Measurements from ENCODE around the gene ALOX12B. TPM values are rescaled to one million over a fixed set of nuclear protein-coding genes. Genes with fewer than 3 reads are reported as not detected.

ALOX12B gene
- total and polyA plus RNA-seq, 2 experiments from 2014 or later = 0.16 to 1.4 TPM

DNA sequence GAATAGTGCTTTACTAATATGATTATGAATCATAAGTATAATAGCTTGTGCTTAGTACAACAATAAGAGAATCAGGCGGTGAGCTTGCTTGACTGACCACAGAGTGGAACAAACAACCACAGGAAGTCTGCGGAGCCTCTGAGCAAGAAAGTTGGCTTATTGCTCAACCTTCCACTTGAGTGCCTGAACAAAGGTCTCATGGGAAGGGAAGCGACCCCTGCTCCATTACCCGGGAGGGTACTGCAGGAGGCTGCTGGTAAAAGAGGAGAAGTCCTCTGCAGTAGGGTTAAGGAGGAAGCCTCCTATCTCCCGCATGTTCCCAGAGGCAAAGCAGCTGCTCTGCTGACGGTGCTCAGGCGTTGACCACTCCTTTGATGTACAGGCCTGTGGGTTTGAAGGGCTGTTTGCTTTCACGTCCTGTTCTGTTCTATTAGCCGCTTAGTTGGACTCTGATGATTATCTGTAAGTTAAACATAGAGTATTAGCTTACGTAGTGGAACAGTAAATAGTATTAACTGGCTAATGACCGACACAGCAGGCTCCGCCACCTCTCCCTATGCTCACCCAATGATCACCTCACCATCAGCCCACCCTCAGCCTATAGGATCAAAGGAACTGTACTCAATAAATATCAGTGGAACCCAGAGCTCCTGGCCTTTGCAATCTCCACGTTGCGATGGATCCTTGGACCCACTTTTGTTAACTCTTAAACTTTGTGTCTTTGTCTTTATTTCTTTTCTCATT, 31.1 kb downstream of the ALOX12B start:
- DNase-seq (ENCODE audit: low spot score) = no peak
- Mint-ChIP-seq H3K4me3 (no peak overlapping the region), H3K4me1 (peaks cover 13% of the 10 kb centered on the region)

More for the DNA sequence above, 31.1 kb downstream of the ALOX12B start:
- no peak overlapping the region for H3K27ac ChIP-seq (ENCODE audit: low read depth)
- no peaks in the 10 kb centered on the region for H3K79me2 ChIP-seq (replicated peaks; ENCODE audit: insufficient read depth)
- H3K4me3 ChIP-seq = no peak overlapping the region
- no peak overlapping the region for H3K4me2 ChIP-seq
- no peaks in the 10 kb centered on the region for H3K9me2 ChIP-seq (ENCODE audit: insufficient read depth)
- no peaks in the 10 kb centered on the region for H3K36me3 Mint-ChIP-seq (ENCODE audit: low read depth)
- ATAC-seq = no peak
- no peaks in the 10 kb centered on the region for H3K36me3 ChIP-seq (ENCODE audit: insufficient read depth)
- H3K9me3 Mint-ChIP-seq = no peaks in the 10 kb centered on the region
- peaks cover 37% of the 10 kb centered on the region for H3K27me3 ChIP-seq (ENCODE audit: insufficient read depth)
- H3K27ac Mint-ChIP-seq = no peak overlapping the region
- peak overlapping the region; percentile 43; the same call in 1 of the 2 replicates for H2AFZ ChIP-seq
- H3F3A ChIP-seq (replicated peaks; ENCODE audit: low read depth) = no peaks in the 10 kb centered on the region
- H3K4me1 ChIP-seq (ENCODE audit: insufficient read depth) = peaks cover 13% of the 10 kb centered on the region
- H4K20me1 ChIP-seq (replicated peaks; ENCODE audit: insufficient read depth) = no peaks in the 10 kb centered on the region
- H3K27me3 Mint-ChIP-seq (ENCODE audit: insufficient read depth, low read depth, poor library complexity) = peaks cover 11% of the 10 kb centered on the region
- TF ChIP-seq STAT1 (IDR thresholded peaks at IDR 0.05; ENCODE audit: unreplicated experiment) (no peak), EZH2phosphoT487 (IDR thresholded peaks at IDR 0.05; ENCODE audit: unreplicated experiment) (no peak), CREB1 (CRISPR knock-in tag; IDR thresholded peaks at IDR 0.05; ENCODE audit: low read depth) (no peak), JUNB (IDR thresholded peaks at IDR 0.05; ENCODE audit: unreplicated experiment) (no peak), EZH2 (IDR thresholded peaks at IDR 0.05; ENCODE audit: low read depth, unreplicated experiment) (no peak), ZNF114 (CRISPR knock-in tag; IDR thresholded peaks at IDR 0.05) (no peak), ZNF331 (CRISPR knock-in tag; IDR thresholded peaks at IDR 0.05; ENCODE audit: low read depth) (no peak)
- TF ChIP-seq, protein P1, sequence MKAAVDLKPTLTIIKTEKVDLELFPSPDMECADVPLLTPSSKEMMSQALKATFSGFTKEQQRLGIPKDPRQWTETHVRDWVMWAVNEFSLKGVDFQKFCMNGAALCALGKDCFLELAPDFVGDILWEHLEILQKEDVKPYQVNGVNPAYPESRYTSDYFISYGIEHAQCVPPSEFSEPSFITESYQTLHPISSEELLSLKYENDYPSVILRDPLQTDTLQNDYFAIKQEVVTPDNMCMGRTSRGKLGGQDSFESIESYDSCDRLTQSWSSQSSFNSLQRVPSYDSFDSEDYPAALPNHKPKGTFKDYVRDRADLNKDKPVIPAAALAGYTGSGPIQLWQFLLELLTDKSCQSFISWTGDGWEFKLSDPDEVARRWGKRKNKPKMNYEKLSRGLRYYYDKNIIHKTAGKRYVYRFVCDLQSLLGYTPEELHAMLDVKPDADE (IDR thresholded peaks at IDR 0.05) = no peak
- TF ChIP-seq, protein P2, sequence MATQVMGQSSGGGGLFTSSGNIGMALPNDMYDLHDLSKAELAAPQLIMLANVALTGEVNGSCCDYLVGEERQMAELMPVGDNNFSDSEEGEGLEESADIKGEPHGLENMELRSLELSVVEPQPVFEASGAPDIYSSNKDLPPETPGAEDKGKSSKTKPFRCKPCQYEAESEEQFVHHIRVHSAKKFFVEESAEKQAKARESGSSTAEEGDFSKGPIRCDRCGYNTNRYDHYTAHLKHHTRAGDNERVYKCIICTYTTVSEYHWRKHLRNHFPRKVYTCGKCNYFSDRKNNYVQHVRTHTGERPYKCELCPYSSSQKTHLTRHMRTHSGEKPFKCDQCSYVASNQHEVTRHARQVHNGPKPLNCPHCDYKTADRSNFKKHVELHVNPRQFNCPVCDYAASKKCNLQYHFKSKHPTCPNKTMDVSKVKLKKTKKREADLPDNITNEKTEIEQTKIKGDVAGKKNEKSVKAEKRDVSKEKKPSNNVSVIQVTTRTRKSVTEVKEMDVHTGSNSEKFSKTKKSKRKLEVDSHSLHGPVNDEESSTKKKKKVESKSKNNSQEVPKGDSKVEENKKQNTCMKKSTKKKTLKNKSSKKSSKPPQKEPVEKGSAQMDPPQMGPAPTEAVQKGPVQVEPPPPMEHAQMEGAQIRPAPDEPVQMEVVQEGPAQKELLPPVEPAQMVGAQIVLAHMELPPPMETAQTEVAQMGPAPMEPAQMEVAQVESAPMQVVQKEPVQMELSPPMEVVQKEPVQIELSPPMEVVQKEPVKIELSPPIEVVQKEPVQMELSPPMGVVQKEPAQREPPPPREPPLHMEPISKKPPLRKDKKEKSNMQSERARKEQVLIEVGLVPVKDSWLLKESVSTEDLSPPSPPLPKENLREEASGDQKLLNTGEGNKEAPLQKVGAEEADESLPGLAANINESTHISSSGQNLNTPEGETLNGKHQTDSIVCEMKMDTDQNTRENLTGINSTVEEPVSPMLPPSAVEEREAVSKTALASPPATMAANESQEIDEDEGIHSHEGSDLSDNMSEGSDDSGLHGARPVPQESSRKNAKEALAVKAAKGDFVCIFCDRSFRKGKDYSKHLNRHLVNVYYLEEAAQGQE (IDR thresholded peaks at IDR 0.05; ENCODE audit: unreplicated experiment) = no peak
- TF ChIP-seq, protein P3, sequence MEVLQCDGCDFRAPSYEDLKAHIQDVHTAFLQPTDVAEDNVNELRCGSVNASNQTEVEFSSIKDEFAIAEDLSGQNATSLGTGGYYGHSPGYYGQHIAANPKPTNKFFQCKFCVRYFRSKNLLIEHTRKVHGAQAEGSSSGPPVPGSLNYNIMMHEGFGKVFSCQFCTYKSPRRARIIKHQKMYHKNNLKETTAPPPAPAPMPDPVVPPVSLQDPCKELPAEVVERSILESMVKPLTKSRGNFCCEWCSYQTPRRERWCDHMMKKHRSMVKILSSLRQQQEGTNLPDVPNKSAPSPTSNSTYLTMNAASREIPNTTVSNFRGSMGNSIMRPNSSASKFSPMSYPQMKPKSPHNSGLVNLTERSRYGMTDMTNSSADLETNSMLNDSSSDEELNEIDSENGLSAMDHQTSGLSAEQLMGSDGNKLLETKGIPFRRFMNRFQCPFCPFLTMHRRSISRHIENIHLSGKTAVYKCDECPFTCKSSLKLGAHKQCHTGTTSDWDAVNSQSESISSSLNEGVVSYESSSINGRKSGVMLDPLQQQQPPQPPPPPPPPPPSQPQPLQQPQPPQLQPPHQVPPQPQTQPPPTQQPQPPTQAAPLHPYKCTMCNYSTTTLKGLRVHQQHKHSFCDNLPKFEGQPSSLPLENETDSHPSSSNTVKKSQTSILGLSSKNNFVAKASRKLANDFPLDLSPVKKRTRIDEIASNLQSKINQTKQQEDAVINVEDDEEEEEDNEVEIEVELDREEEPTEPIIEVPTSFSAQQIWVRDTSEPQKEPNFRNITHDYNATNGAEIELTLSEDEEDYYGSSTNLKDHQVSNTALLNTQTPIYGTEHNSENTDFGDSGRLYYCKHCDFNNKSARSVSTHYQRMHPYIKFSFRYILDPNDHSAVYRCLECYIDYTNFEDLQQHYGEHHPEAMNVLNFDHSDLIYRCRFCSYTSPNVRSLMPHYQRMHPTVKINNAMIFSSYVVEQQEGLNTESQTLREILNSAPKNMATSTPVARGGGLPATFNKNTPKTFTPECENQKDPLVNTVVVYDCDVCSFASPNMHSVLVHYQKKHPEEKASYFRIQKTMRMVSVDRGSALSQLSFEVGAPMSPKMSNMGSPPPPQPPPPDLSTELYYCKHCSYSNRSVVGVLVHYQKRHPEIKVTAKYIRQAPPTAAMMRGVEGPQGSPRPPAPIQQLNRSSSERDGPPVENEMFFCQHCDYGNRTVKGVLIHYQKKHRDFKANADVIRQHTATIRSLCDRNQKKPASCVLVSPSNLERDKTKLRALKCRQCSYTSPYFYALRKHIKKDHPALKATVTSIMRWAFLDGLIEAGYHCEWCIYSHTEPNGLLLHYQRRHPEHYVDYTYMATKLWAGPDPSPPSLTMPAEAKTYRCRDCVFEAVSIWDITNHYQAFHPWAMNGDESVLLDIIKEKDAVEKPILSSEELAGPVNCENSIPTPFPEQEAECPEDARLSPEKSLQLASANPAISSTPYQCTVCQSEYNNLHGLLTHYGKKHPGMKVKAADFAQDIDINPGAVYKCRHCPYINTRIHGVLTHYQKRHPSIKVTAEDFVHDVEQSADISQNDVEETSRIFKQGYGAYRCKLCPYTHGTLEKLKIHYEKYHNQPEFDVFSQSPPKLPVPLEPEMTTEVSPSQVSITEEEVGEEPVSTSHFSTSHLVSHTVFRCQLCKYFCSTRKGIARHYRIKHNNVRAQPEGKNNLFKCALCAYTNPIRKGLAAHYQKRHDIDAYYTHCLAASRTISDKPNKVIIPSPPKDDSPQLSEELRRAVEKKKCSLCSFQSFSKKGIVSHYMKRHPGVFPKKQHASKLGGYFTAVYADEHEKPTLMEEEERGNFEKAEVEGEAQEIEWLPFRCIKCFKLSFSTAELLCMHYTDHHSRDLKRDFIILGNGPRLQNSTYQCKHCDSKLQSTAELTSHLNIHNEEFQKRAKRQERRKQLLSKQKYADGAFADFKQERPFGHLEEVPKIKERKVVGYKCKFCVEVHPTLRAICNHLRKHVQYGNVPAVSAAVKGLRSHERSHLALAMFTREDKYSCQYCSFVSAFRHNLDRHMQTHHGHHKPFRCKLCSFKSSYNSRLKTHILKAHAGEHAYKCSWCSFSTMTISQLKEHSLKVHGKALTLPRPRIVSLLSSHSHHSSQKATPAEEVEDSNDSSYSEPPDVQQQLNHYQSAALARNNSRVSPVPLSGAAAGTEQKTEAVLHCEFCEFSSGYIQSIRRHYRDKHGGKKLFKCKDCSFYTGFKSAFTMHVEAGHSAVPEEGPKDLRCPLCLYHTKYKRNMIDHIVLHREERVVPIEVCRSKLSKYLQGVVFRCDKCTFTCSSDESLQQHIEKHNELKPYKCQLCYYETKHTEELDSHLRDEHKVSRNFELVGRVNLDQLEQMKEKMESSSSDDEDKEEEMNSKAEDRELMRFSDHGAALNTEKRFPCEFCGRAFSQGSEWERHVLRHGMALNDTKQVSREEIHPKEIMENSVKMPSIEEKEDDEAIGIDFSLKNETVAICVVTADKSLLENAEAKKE (CRISPR knock-in tag; IDR thresholded peaks at IDR 0.05) = no peak
- TF ChIP-seq, protein P4, sequence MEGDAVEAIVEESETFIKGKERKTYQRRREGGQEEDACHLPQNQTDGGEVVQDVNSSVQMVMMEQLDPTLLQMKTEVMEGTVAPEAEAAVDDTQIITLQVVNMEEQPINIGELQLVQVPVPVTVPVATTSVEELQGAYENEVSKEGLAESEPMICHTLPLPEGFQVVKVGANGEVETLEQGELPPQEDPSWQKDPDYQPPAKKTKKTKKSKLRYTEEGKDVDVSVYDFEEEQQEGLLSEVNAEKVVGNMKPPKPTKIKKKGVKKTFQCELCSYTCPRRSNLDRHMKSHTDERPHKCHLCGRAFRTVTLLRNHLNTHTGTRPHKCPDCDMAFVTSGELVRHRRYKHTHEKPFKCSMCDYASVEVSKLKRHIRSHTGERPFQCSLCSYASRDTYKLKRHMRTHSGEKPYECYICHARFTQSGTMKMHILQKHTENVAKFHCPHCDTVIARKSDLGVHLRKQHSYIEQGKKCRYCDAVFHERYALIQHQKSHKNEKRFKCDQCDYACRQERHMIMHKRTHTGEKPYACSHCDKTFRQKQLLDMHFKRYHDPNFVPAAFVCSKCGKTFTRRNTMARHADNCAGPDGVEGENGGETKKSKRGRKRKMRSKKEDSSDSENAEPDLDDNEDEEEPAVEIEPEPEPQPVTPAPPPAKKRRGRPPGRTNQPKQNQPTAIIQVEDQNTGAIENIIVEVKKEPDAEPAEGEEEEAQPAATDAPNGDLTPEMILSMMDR (conservative IDR thresholded peaks at IDR 0.05; ENCODE audit: low read depth in 2 of 2) = no peak

Measured in GM23338 (cell line).